ENCODE data around the gene GSAP. TPM values are rescaled to one million over a fixed set of nuclear protein-coding genes. Genes with fewer than 3 reads are reported as not detected.

The GSAP gene
- polyA plus RNA-seq, 1 of the 3 experiments (the other 2 are of a cell fraction), result 5.9 TPM

- no peaks in the 10 kb centered on the region for H3F3A ChIP-seq (replicated peaks; ENCODE audit: insufficient read depth)
- no peaks in the 10 kb centered on the region for H3K36me3 ChIP-seq (replicated peaks in 1 of 2; ENCODE audit: control insufficient read depth in 1 of 2, insufficient read depth in 2 of 2, low read length in 1 of 2)
- no peaks in the 10 kb centered on the region for H3K9me3 ChIP-seq
- no peak overlapping the region for H3K9ac ChIP-seq
- H3K27me3 ChIP-seq (ENCODE audit: insufficient read depth), result no peaks in the 10 kb centered on the region
- CTCF ChIA-PET, result interaction anchor here (0.9 to 1.4 kb wide), 2 partner anchors 9 to 20 kb away, joined by 3 read pairs; no protein-coding TSS in a partner anchor
- WGBS (ENCODE audit: low lambda C conversion rate), result 92% methylated on average over 3 of the region's 3 CpGs
- no peak overlapping the region for H3K27ac ChIP-seq (ENCODE audit: low read depth in 2 of 2, low read length in 1 of 2)
- POLR2A ChIA-PET, result no interaction called here
- no peak overlapping the region for H2AFZ ChIP-seq (ENCODE audit: low read depth)
- peaks cover 0 to 2% of the 10 kb centered on the region in 2 experiments; a peak in 3 of 4 replicates for H3K4me1 ChIP-seq (ENCODE audit: control insufficient read depth in 1 of 2, insufficient read depth in 2 of 2, low read depth in 1 of 2, low read length in 1 of 2)
- H4K20me1 ChIP-seq (ENCODE audit: insufficient read depth), result no peaks in the 10 kb centered on the region
- no peaks in the 10 kb centered on the region for H3K9me2 ChIP-seq
- TF ChIP-seq RAD21 (IDR thresholded peaks at IDR 0.05; ENCODE audit: low read length), result no peak
- TF ChIP-seq, protein P1, sequence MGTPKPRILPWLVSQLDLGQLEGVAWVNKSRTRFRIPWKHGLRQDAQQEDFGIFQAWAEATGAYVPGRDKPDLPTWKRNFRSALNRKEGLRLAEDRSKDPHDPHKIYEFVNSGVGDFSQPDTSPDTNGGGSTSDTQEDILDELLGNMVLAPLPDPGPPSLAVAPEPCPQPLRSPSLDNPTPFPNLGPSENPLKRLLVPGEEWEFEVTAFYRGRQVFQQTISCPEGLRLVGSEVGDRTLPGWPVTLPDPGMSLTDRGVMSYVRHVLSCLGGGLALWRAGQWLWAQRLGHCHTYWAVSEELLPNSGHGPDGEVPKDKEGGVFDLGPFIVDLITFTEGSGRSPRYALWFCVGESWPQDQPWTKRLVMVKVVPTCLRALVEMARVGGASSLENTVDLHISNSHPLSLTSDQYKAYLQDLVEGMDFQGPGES (IDR thresholded peaks at IDR 0.05; ENCODE audit: low read depth, low read length), result no peak
- TF ChIP-seq TEAD4 (IDR thresholded peaks at IDR 0.05; ENCODE audit: borderline replicate concordance, insufficient read depth), result no peak
- TF ChIP-seq MAX (IDR thresholded peaks at IDR 0.05; ENCODE audit: low read depth), result no peak
- TF ChIP-seq, protein P2, sequence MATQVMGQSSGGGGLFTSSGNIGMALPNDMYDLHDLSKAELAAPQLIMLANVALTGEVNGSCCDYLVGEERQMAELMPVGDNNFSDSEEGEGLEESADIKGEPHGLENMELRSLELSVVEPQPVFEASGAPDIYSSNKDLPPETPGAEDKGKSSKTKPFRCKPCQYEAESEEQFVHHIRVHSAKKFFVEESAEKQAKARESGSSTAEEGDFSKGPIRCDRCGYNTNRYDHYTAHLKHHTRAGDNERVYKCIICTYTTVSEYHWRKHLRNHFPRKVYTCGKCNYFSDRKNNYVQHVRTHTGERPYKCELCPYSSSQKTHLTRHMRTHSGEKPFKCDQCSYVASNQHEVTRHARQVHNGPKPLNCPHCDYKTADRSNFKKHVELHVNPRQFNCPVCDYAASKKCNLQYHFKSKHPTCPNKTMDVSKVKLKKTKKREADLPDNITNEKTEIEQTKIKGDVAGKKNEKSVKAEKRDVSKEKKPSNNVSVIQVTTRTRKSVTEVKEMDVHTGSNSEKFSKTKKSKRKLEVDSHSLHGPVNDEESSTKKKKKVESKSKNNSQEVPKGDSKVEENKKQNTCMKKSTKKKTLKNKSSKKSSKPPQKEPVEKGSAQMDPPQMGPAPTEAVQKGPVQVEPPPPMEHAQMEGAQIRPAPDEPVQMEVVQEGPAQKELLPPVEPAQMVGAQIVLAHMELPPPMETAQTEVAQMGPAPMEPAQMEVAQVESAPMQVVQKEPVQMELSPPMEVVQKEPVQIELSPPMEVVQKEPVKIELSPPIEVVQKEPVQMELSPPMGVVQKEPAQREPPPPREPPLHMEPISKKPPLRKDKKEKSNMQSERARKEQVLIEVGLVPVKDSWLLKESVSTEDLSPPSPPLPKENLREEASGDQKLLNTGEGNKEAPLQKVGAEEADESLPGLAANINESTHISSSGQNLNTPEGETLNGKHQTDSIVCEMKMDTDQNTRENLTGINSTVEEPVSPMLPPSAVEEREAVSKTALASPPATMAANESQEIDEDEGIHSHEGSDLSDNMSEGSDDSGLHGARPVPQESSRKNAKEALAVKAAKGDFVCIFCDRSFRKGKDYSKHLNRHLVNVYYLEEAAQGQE (IDR thresholded peaks at IDR 0.05; ENCODE audit: low read depth, low read length), result no peak
- no peak for TF ChIP-seq YY1 (IDR thresholded peaks at IDR 0.05; ENCODE audit: low read depth)
- no peak for TF ChIP-seq JUND (IDR thresholded peaks at IDR 0.05)
- no peak for TF ChIP-seq FOSL2 (IDR thresholded peaks at IDR 0.05; ENCODE audit: borderline replicate concordance, low read depth)
- no peak for TF ChIP-seq USF2 (IDR thresholded peaks at IDR 0.05; ENCODE audit: borderline replicate concordance, low read depth, low read length)
- TF ChIP-seq RXRA (IDR thresholded peaks at IDR 0.05; ENCODE audit: borderline replicate concordance, low read depth), result no peak
- TF ChIP-seq MXI1 (IDR thresholded peaks at IDR 0.05; ENCODE audit: low read depth, low read length), result no peak
- no peak for TF ChIP-seq ZBTB33 (IDR thresholded peaks at IDR 0.05; ENCODE audit: borderline replicate concordance, low read depth)
- H3K79me2 ChIP-seq (ENCODE audit: insufficient read depth), result no peaks in the 10 kb centered on the region
- DNase-seq, result no peak
- no peak overlapping the region for H3K4me2 ChIP-seq
- no peak overlapping the region for H3K4me3 ChIP-seq (ENCODE audit: low read depth in 2 of 2, low read length in 1 of 2)
Measured at GRCh38 chr7:77360969-77361368, 55.2 kb downstream of the GSAP start.
